ENCODE results near the gene HOXD12. TPM values are rescaled to one million over a fixed set of nuclear protein-coding genes. Genes with fewer than 3 reads are reported as not detected.
A peak's percentile ranks its signal among the peaks of the same experiment; 100 is the strongest.

HOXD12 gene
- total RNA-seq, 1 donor from 2014 or later = not detected

DNA sequence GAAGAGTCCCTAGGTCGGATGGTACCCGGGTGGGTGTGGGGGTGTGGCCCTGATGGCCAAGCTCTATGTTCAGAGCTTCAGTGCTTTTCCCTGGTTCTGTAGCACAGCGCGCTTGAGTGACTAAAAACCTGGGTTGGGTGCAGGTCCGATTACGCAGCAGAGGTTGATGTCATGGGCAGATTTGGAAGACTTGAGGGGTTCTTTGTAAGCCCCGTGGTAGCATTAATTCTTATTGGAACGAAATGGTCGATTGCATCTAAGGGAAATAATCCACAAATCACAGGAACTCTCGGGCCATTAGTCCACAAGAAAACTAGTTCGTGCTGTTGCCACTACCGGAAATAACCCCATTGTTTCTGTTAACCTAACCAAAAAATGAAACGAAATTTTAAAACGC lies 38.9 kb downstream of the HOXD12 start:
- Histone ChIP-seq H3K27ac (no peak overlapping the region), H3K4me1 (peaks cover 15% of the 10 kb centered on the region), H3K9me3 (no peaks in the 10 kb centered on the region), H3K4me3 (no peak overlapping the region), H3K36me3 (no peaks in the 10 kb centered on the region), H3K27me3 (peaks cover 96% of the 10 kb centered on the region)
- ATAC-seq (no peak), DNase-seq (no peak)
- intact Hi-C loops (cut with DNase I) = loop anchor here (10.0 kb wide), 2 partner anchors 316 to 416 kb away; no protein-coding TSS in a partner anchor
- TF ChIP-seq CTCF (IDR thresholded peaks at IDR 0.05) = no peak

DNA sequence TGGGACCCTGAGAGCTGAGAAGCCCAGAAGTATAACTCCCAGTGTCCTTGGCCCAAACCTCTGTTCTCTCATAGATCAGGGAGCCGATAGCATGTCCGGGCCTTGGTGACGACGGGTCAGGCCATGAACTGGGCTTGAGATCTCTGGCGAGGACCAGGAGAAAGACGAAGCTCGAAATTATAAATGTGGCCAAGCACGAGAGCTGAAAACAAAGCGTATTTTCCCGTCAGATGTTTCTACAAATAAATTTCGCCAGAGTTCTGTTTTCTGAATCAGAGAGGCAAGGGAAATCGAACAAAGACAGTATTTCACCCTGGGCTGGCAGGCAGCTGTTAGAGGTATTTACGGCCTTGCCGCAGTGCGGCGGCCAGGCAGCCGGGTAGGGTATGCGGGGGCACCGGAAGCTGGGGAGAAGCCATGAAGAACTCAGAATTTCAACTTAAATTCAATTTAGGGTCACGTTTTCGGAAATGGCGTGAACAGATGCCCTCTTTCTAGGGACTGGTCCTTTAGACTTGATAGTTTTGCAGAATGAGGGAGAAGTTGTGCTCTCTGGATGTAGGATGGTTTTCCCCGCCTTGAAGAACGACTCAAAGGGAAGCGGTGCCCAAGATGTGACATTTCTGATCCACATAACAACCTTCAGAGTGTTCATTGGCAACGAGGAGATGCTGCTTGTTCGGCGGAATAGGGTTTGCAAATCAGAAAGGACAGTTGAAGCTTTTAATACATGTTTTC lies 39.5 kb downstream of the HOXD12 start:
- H3K27ac ChIP-seq = no peak overlapping the region
- peaks cover 95% of the 10 kb centered on the region for H3K27me3 ChIP-seq
- DNase-seq = no peak
- no peak overlapping the region for H3K4me3 ChIP-seq
- H3K9me3 ChIP-seq = no peaks in the 10 kb centered on the region
- H3K36me3 ChIP-seq = no peaks in the 10 kb centered on the region
- intact Hi-C loops (cut with DNase I) = loop anchor here (10.0 kb wide), 2 partner anchors 316 to 416 kb away; no protein-coding TSS in a partner anchor
- TF ChIP-seq CTCF (IDR thresholded peaks at IDR 0.05) = no peak
- ATAC-seq = no peak
- H3K4me1 ChIP-seq = peaks cover 15% of the 10 kb centered on the region

DNA sequence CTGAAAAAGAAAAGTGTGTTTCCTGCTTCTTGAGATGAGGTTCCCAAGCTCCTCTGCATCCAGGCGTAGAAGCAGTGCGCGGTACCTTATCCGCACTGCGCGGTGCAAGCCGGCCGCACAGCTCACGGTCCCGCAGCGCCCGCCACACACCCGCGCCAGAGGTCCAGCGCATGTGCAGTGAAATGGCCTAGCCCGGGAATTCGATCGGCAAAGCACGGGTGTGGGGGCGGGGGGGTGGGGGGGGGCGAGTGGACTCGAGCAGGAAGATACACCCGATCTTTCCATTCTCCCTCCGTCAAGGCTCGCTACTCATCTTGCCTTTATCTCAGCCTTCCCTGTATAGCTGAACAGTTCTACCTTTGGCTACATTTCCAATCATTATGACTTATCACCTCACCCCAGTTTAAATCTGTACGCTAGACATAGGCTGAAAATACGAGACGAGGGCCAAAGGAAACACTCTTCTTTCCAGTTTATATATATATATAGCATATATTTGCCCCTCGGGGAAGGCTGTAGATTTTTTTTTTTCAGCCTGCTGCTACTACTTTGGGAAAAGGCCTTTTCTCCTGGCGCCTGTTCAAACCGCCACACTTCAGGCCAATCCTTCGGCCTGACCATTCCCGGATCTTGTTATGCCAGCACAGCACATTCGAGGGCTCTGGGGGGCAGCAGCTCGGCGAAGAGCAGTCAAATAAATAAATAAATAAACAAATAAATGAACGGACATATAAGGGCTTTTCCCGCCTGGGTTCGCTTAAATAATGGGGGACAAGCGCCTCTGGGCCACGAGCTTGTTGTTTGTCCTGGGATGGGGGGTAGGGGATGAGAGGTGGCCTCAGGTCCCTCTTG lies 40.3 kb downstream of the HOXD12 start:
- Histone ChIP-seq H3K27ac (no peak overlapping the region), H3K9me3 (no peaks in the 10 kb centered on the region), H3K36me3 (no peaks in the 10 kb centered on the region), H3K4me1 (peaks cover 15% of the 10 kb centered on the region), H3K4me3 (peak overlapping the region; percentile 8), H3K27me3 (peaks cover 92% of the 10 kb centered on the region)
- TF ChIP-seq CTCF (IDR thresholded peaks at IDR 0.05) = no peak
- intact Hi-C loops (cut with DNase I) = loop anchor here (10.0 kb wide), 2 partner anchors 315 to 415 kb away; no protein-coding TSS in a partner anchor
- DNase-seq = no peak
- no peak for ATAC-seq

DNA sequence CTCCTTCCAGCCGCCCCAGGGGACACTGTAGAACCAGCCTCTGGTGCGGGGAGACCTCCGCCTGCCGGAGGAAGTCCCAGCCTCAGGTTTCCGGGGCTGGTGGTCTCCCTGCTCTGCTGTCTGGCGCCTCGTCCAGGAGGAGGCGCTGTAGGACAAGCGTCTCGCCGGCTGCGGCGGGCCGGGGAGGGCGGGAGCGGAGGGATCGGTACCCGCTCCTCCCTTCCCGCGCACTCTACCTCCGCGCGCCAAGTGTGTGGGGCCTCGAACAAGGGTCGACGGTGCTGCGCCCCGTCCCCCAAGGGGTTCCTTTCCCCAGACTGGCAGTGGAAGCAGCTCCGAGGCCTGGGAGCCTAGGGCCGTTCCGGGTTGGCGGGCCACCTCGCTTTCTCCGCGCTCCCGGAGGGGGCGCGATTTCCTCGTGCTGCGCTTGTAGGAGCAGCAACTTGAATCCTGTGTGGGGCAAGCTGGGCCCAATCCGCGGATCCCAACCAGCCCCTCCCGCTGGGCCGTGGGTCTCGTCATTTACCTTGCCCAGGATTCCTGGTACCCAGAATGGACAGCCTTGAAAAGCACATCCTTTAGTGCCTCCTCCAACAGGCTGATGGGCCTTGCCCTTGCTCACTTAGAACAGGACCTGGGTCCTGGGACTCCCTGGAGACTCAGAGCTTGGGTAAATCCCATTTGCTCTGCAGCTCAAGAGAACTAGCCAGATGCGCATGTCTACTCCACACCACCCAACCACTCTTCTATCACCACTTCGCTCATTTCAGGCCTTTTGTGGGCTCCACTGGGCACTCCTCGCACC lies 41.1 kb downstream of the HOXD12 start:
- TF ChIP-seq CTCF (IDR thresholded peaks at IDR 0.05) = peak; percentile 78
- H3K27ac ChIP-seq = no peak overlapping the region
- ATAC-seq (peak; percentile 93), DNase-seq (peak; percentile 85)
- peaks cover 92% of the 10 kb centered on the region for H3K27me3 ChIP-seq
- H3K4me1 ChIP-seq = peaks cover 15% of the 10 kb centered on the region
- intact Hi-C loops (cut with DNase I) = no loop called here
- H3K9me3 ChIP-seq = no peaks in the 10 kb centered on the region
- H3K36me3 ChIP-seq = no peaks in the 10 kb centered on the region
- peak overlapping the region; percentile 47 for H3K4me3 ChIP-seq

GRCh38 chr2:176142281-176142680 lies 42.7 kb downstream of the HOXD12 start:
- H3K27ac ChIP-seq = no peak overlapping the region
- H3K9me3 ChIP-seq = no peaks in the 10 kb centered on the region
- no peaks in the 10 kb centered on the region for H3K36me3 ChIP-seq
- ATAC-seq (no peak), DNase-seq (no peak)
- TF ChIP-seq CTCF (IDR thresholded peaks at IDR 0.05) = no peak
- H3K27me3 ChIP-seq = peaks cover 94% of the 10 kb centered on the region
- H3K4me3 ChIP-seq = no peak overlapping the region
- peaks cover 7% of the 10 kb centered on the region for H3K4me1 ChIP-seq
- intact Hi-C loops (cut with DNase I) = no loop called here
